A673 (cell line): Measurements from ENCODE around the gene MKRN1.

Source experiments
- CTCF ChIP-seq: fragments of 300-800, 200-600 bp; sonication (generic); conservative IDR thresholded peaks from 2 replicates; pipeline ENCODE4 v1.5.1; 2017; ENCODE audit warnings: low read depth, mild to moderate bottlenecking, antibody characterized with exemption, low read length, moderate library complexity, mixed read lengths
- EZH2 ChIP-seq: fragments of 200-600 bp; sonication (generic); IDR thresholded peaks from 2 replicates; pipeline ENCODE4 v1.6.1; 2017; ENCODE audit warnings: borderline replicate concordance, low read depth, mild to moderate bottlenecking, mixed read lengths, antibody characterized with exemption, low read length; ENCODE audit not compliant: poor library complexity, severe bottlenecking

DNA sequence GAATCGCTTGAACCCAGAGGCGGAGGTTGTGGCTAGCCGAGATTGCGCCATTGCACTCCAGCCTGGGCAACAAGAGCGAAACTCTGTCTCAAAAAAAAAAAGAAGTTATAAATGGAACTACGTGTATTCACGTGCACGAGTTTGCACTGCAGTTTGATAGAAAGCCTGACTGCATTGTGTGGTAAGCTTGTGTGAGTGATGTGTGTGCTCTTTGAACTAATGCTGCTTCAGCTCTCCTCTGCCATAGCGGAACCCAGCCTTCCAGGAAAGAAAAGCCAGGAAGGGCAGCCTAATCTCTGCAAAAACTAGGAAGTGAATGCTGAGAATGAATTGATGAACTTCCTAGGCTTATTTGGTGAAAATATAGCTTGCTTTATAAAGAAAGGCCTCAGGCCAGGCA is 15.6 kb upstream of the MKRN1 start:
- TF ChIP-seq EZH2 (no peak), CTCF (no peak)
